Panc1 (cell line): ENCODE data around the gene PRRC2C. TPM values are rescaled to one million over a fixed set of nuclear protein-coding genes. Genes with fewer than 3 reads are reported as not detected.

Source experiments
- ATAC-seq: fragments of 200-7000 bp; cut with Tn5 transposase; 2 replicates; pipeline ENCODE4 v1.9.1; 2020; ENCODE audit warnings: mild to moderate bottlenecking, moderate library complexity
- BruUV-seq: library from RNA; stranded (reverse); fragments of 400-500 nt; replicated peaks from 2 replicates; lab custom pipeline; 2021; lab: Mats Ljungman, UMichigan
- CTCF ChIA-PET: fragments of 300-600 bp; sonication (Branson Sonifier 250); formaldehyde crosslinking; loops from one replicate; lab custom pipeline; 2022; ENCODE audit warnings: antibody characterized with exemption; lab: Charles Lee
- POLR2A ChIA-PET: fragments of 300-600 bp; sonication (Branson Sonifier 250); formaldehyde crosslinking; loops from one replicate; lab custom pipeline; 2022; ENCODE audit warnings: antibody characterized with exemption; lab: Charles Lee
- DNase-seq: peaks from one replicate; pipeline ENCODE4 v3.0.0-alpha.2; 2010; ENCODE audit warnings: low read depth, low spot score
- H3K27ac ChIP-seq: 2 replicates; pipeline ENCODE4 v1.5.1; 2011; ENCODE audit warnings: mild to moderate bottlenecking, low read length, inconsistent platforms
- H3K27me3 ChIP-seq: fragments of 200-500 bp; sonication (Bioruptor generic); 2 replicates; pipeline ENCODE4 v1.6.0; 2014; ENCODE audit warnings: low read length, inconsistent platforms; ENCODE audit not compliant: control insufficient read depth, insufficient read depth
- H3K36me3 ChIP-seq: fragments of 200-500 bp; sonication (Bioruptor generic); 2 replicates; pipeline ENCODE4 v1.5.1; 2014; ENCODE audit warnings: inconsistent platforms, mild to moderate bottlenecking, low read length, moderate library complexity; ENCODE audit not compliant: control insufficient read depth, insufficient read depth
- H3K4me1 ChIP-seq: 2 replicates; pipeline ENCODE4 v1.5.1; 2011; ENCODE audit warnings: inconsistent platforms, mild to moderate bottlenecking, low read length, moderate library complexity; ENCODE audit not compliant: control insufficient read depth, insufficient read depth
- H3K4me3 ChIP-seq, 2 experiments: 2 replicates each; pipeline ENCODE4 v1.5.1; 2011 to 2012; ENCODE audit warnings: low read depth in 2 of 2, low read length in 2 of 2, mild to moderate bottlenecking in 2 of 2, inconsistent platforms in 1 of 2, moderate library complexity in 1 of 2
- H3K9me3 ChIP-seq: fragments of 200-500 bp; sonication (Bioruptor generic); 2 replicates; pipeline ENCODE4 v1.5.1; 2014; ENCODE audit warnings: low read depth, mild to moderate bottlenecking, inconsistent platforms, low read length, moderate library complexity; ENCODE audit not compliant: control insufficient read depth, insufficient read depth
- POLR2AphosphoS5 ChIP-seq: IDR thresholded peaks from 2 replicates; pipeline ENCODE4 v1.6.1; 2012; ENCODE audit warnings: mild to moderate bottlenecking, low read depth, low read length, moderate library complexity
- SIN3A ChIP-seq: IDR thresholded peaks from 2 replicates; pipeline ENCODE4 v1.6.1; 2012; ENCODE audit warnings: low read depth, mild to moderate bottlenecking, low read length, moderate library complexity, borderline replicate concordance; ENCODE audit not compliant: insufficient read depth
- TCF7L2 ChIP-seq: IDR thresholded peaks from 2 replicates; pipeline ENCODE4 v1.6.1; 2011; ENCODE audit warnings: mild to moderate bottlenecking, low read depth, low read length, inconsistent platforms
- in situ Hi-C: cut with HindIII; loops from 2 replicates; pipeline ENCODE4 v1.10.0; 2016; ENCODE audit warnings: low sequenced_read_pairs, low pct_unique_long_range_greater_than_20kb
- intact Hi-C: fragments of 100-400 bp; cut with micrococcal nuclease; formaldehyde crosslinking; loops from one replicate; pipeline ENCODE4 v1.10.0; 2022; ENCODE audit not compliant: unreplicated experiment
- total RNA-seq: library from RNA; stranded (reverse); gene quantifications from one replicate; pipeline ENCODE4 v1.2.1, GENCODE V29; 2021; ENCODE audit not compliant: unreplicated experiment
- TF ChIP-seq, protein P1 (sequence below): fragments of 450-650 bp; IDR thresholded peaks from 2 replicates; pipeline ENCODE4 v1.5.1; 2017; ENCODE audit warnings: mild to moderate bottlenecking
- TF ChIP-seq, protein P2 (sequence below), 2 experiments: IDR thresholded peaks; 2 replicates each; pipeline ENCODE4 v1.6.1; 2011 to 2012; ENCODE audit warnings: low read depth in 2 of 2, control low read depth in 1 of 2, low read length in 1 of 2, mild to moderate bottlenecking in 1 of 2, moderate library complexity in 1 of 2; ENCODE audit not compliant: insufficient read depth in 1 of 2

The PRRC2C gene
- total RNA-seq, 1 experiment from 2014 or later = 145 TPM

DNA sequence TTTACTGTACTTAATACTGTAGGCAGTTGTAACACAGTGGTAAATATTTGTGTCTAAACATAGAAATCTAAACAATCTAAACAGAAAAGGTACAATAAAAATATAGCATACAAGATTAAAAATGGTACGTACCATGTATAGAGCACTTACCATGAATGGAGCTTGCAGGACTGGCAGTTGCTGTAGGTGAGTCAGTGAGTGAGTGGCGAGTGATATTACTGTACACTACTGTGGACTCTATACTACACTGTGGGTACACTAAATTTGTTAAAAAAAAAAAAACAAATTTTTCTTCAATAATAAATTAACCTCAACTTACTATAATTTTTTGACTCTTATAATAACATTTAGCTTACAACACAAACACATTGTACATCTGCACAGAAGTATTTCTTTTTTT is 97.3 kb downstream of the PRRC2C start:
- BruUV-seq = no TSS peak
- intact Hi-C loops = no loop called here
- H3K27me3 ChIP-seq = no peaks in the 10 kb centered on the region
- no peak overlapping the region for H3K27ac ChIP-seq
- no peak for DNase-seq
- no peaks in the 10 kb centered on the region for H3K9me3 ChIP-seq
- no peak for TF ChIP-seq TCF7L2
- TF ChIP-seq, protein P1, sequence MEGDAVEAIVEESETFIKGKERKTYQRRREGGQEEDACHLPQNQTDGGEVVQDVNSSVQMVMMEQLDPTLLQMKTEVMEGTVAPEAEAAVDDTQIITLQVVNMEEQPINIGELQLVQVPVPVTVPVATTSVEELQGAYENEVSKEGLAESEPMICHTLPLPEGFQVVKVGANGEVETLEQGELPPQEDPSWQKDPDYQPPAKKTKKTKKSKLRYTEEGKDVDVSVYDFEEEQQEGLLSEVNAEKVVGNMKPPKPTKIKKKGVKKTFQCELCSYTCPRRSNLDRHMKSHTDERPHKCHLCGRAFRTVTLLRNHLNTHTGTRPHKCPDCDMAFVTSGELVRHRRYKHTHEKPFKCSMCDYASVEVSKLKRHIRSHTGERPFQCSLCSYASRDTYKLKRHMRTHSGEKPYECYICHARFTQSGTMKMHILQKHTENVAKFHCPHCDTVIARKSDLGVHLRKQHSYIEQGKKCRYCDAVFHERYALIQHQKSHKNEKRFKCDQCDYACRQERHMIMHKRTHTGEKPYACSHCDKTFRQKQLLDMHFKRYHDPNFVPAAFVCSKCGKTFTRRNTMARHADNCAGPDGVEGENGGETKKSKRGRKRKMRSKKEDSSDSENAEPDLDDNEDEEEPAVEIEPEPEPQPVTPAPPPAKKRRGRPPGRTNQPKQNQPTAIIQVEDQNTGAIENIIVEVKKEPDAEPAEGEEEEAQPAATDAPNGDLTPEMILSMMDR = no peak
- no peak for TF ChIP-seq SIN3A
- TF ChIP-seq, protein P2, sequence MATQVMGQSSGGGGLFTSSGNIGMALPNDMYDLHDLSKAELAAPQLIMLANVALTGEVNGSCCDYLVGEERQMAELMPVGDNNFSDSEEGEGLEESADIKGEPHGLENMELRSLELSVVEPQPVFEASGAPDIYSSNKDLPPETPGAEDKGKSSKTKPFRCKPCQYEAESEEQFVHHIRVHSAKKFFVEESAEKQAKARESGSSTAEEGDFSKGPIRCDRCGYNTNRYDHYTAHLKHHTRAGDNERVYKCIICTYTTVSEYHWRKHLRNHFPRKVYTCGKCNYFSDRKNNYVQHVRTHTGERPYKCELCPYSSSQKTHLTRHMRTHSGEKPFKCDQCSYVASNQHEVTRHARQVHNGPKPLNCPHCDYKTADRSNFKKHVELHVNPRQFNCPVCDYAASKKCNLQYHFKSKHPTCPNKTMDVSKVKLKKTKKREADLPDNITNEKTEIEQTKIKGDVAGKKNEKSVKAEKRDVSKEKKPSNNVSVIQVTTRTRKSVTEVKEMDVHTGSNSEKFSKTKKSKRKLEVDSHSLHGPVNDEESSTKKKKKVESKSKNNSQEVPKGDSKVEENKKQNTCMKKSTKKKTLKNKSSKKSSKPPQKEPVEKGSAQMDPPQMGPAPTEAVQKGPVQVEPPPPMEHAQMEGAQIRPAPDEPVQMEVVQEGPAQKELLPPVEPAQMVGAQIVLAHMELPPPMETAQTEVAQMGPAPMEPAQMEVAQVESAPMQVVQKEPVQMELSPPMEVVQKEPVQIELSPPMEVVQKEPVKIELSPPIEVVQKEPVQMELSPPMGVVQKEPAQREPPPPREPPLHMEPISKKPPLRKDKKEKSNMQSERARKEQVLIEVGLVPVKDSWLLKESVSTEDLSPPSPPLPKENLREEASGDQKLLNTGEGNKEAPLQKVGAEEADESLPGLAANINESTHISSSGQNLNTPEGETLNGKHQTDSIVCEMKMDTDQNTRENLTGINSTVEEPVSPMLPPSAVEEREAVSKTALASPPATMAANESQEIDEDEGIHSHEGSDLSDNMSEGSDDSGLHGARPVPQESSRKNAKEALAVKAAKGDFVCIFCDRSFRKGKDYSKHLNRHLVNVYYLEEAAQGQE (IDR thresholded peaks at IDR 0.05; ENCODE audit: insufficient read depth in 1 of 2, low read depth in 2 of 2, low read length in 1 of 2) = no peak
- TF ChIP-seq POLR2AphosphoS5 = no peak
- ChIA-PET CTCF (no interaction called here), POLR2A (no interaction called here)
- no peak; the same call in 1 of the 2 replicates for ATAC-seq
- in situ Hi-C loops = no loop called here
- H3K36me3 ChIP-seq = peaks cover 54% of the 10 kb centered on the region
- no peaks in the 10 kb centered on the region for H3K4me1 ChIP-seq
- no peak overlapping the region for H3K4me3 ChIP-seq

DNA sequence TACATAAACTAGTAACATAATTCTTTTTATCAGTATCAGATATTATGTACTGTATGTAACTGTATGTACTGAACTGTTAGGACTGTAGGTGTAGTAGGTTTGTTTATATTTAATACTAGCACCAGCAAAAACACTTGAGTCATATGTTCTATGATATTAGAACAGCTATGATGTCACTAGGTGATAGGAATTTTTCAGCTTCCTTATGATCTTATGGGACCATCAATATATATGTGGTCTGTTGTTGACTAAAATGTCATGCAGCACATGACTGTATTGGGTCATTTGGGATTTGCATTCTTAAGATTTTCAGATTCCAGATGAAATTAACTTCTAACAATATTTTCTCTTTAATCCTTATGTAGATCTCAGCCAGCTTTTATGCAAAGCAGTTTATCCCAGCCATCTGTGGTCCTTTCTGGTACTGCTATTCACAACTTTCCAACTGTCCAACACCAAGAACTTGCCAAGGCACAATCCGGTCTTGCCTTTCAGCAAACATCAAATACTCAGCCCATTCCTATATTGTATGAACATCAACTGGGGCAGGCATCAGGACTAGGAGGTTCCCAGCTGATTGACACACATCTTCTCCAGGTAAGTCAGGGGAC is 98.4 kb downstream of the PRRC2C start:
- Histone ChIP-seq H3K4me3 (no peak overlapping the region), H3K27ac (no peak overlapping the region), H3K36me3 (peaks cover 57% of the 10 kb centered on the region), H3K27me3 (no peaks in the 10 kb centered on the region), H3K4me1 (no peaks in the 10 kb centered on the region), H3K9me3 (no peaks in the 10 kb centered on the region)
- DNase-seq (no peak), ATAC-seq (peak; percentile 38; the same call in 1 of the 2 replicates)
- in situ Hi-C loops (no loop called here), intact Hi-C loops (no loop called here)
- no TSS peak for BruUV-seq
- ChIA-PET CTCF (no interaction called here), POLR2A (no interaction called here)
- TF ChIP-seq, protein P1 = no peak
- no peak for TF ChIP-seq POLR2AphosphoS5
- TF ChIP-seq, protein P2 (IDR thresholded peaks at IDR 0.05; ENCODE audit: insufficient read depth in 1 of 2, low read depth in 2 of 2, low read length in 1 of 2) = no peak
- no peak for TF ChIP-seq TCF7L2
- no peak for TF ChIP-seq SIN3A
